Measurements from ENCODE around the gene C15orf62.

- no peak for TF ChIP-seq CTCF (IDR thresholded peaks at IDR 0.05; ENCODE audit: low read depth, low read length)
- no peak for TF ChIP-seq EZH2phosphoT487 (IDR thresholded peaks at IDR 0.05; ENCODE audit: low read depth)
Observed at GRCh38 chr15:40767838-40768500, 1.8 kb upstream of the C15orf62 start.
